Stimulated activated CD4-positive, alpha-beta T cell treated with anti-CD3 and anti-CD28 coated beads, Interleukin-1b, Interleukin-23, amount 100 ng/mL, for 4 hours (primary cell): ENCODE results near the gene MYL6.

ENCODE experiments used
- DNase-seq, 2 donors: peaks; one replicate each; pipeline ENCODE4 v3.0.0-alpha.2; 2020; ENCODE audit warnings: low read depth in 2 of 2

MYL6 gene

DNA sequence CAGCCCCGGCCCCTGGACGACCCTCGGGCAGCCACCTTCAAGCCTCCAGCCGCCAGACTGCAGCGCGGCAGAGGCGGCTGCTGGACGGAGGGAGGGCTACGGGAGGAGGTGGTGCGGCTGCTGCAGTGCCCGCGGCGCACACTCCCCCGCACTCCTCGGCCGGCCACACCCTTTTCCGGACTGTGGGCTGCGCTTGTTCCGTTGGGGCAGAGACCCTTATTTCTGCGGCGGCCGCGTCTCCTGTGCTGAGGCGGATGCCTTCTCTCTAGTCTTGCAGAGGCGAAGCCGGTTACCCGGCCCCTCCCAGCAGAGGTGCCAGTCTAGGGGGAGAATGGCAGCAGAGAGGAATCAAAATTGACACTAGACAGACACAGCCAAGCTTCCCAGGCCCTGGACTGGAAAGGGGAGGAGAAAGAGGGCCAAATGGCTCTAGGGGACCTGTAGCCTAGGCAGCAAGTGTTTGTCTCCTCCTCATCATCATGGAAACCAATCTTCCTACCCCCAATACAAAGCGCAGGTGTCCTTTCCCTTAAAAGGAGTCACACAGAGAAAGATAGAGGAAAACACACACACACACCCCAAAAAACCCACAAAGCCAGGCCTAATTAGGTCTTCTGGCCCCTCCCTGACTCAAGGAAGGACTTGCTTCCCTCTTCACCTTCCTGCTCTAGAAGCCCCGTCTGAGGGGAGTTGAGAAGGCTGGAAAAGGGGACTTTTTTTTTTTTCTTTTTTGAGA is 28.8 kb upstream of the MYL6 start:
- DNase-seq = peak in 1 of 2 donors; percentile 43

GRCh38 chr12:56129942-56130495 is 28.1 kb upstream of the MYL6 start:
- DNase-seq = no peak

DNA sequence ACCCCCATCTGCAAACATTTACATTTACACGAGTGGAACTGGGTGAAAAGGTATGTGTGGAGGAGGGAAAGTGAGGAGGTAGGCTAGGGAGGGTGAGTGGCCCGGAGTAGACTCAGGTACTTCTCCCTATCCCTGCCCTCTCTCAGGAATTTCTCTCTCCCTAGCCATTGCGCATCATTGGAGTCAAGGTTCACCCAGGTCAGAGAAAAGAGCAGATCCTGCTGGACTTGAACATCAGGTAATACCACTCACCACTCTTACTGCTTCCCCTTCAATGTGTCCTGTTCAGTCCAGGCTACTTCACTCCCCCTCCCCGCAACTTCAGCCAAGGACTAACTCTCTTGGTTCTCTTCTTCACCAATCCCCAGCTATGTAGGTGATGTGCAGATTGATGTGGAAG is 27.3 kb upstream of the MYL6 start:
- no peak for DNase-seq

DNA sequence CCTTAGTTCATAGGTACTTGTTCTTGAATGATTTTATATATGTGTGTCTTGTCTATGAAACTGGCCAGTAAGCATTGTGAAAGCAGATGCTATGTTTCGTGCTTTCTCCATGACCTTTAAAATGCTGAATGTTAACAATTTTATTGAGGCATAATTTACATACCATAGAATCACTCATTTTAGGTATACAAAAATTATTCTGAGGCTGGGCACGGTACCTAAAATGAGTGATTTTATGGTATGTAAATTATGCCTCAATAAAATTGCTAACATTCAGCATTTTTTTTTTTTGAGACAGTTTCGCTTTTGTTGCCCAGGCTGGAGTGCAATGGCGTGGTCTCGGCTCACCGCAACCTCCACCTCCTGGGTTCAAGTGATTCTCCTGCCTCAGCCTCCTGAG is 23.3 kb upstream of the MYL6 start:
- DNase-seq = no peak

GRCh38 chr12:56137853-56138571 is 20.1 kb upstream of the MYL6 start:
- DNase-seq = no peak

DNA sequence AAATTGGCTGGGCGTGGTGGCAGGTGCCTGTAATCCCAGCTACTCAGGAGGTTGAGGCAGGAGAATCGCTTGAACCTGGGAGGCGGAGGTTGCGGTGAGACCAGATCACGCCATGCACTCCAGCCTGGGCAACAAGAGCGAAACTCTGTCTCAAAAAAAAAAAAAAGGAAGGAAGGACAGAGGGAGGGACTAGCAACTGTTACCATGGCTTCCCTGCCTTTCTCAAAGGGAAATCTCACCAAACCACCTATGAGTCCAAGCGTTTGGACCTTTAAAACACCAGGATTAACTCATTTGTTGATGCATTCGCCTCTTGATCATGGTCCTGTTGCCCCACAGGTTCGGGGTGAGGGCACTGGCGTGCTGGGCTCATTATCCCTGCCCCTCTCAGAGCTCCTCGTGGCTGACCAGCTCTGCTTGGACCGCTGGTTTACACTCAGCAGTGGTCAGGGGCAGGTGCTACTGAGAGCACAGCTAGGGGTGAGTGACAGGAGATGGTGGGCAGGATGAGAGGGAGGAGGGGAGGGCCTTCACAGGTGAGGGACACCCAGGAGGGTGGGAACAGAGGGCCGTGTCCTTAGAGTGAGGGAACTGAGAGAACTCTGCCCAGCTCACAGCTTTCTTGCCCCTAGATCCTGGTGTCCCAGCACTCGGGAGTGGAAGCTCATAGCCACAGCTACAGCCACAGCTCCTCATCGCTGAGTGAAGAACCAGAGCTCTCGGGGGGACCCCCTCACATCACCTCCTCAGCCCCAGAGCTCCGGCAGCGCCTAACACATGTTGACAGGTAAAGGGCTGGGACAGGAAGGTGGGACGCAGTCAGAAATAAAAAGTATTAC is 16.0 kb upstream of the MYL6 start:
- no peak for DNase-seq

GRCh38 chr12:56143217-56143616 is 14.9 kb upstream of the MYL6 start:
- DNase-seq = no peak

DNA sequence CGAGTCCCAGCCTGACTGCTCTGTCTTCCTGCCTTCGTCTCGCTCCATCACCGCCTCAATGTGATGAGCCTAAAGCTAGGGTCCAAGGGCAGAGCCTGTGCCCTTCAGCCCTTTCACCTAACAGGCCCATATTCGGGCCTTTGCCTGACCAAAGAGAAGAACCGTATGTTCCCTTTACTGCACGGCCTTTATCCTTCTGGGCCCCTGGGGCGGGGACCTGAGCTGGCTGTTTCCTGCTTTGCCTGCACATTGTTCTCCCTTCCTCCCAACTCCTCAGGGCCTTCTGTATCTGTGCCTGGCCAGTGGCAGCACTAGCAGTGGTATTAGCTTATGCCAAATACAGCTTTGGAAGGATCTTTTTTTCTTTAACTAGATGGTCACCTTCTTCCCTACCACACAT is 14.3 kb upstream of the MYL6 start:
- DNase-seq = no peak

- DNase-seq = no peak
Measured at GRCh38 chr12:56145217-56145616, 12.9 kb upstream of the MYL6 start.

- DNase-seq = no peak
Measured at GRCh38 chr12:56146492-56147460, 11.4 kb upstream of the MYL6 start.

DNA sequence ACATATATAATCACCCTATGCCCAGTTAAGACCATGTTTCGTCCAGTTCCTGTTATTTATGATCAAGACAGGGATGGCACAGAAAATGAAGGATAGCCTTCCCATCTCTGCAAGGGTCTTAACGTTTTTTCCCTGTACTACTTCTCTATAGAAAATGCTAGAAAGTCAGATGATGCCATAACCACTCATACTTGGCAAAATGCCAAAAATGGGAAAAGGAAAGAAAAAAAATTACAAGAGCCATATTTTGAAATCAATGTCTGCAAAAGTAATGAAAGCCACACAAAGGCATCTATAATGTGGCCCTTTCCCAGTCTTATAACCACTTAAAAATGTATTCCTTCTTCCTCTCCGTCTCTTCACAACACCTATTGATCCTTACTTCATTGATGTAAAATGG is 7.6 kb upstream of the MYL6 start:
- no peak for DNase-seq

DNA sequence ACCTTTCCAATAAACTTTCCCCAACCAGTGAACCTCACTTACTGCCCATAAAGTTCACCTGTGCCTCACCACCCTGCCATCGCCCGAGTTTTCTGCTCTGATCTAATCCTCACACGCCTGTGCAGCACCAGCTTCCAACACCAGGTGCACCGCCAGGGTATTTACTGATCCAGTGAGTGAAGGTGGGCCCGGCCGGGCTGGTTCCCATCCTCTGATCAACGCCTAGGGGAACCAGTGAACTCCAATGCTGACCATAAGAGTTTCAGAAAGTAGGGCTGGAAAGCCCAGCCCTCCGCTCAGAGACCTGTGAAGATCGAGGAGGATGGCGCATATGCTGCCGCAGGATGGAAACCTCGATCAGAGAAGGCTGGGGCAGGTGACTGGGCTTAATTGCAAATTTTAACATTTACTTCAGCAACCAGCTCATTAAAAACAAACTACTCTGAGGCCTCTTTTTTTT is 6.5 kb upstream of the MYL6 start:
- DNase-seq = peak in 1 of 2 donors; percentile 52

GRCh38 chr12:56152132-56152755 is 5.9 kb upstream of the MYL6 start, which contains the start of gene MYL6B:
Gene MYL6B (plus strand): TSS chr12:56152587. CDS start chr12:56153919, 1,332 bp downstream.
- peak; percentile 86 to 92 for DNase-seq

- no peak for DNase-seq
Measured at GRCh38 chr12:56152756-56153677, 5.1 kb upstream of the MYL6 start.

DNA sequence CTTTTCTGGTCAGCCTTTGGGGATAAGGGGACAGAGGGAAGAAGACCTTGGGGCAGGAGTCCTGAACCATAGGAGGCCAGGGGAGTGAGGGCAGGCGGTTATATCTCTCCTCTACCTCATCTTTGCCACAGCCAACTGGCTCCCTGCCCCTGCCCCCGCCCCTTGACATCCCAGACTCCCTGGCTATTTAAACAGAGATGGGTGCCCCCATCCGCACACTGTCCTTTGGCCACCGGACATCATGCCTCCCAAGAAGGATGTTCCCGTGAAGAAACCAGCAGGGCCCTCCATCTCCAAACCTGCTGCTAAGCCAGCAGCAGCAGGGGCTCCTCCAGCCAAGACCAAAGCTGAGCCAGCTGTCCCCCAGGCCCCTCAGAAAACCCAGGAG is 4.5 kb upstream of the MYL6 start:
- no peak for DNase-seq

- DNase-seq = no peak
Measured at GRCh38 chr12:56154246-56154771, 3.9 kb upstream of the MYL6 start.

GRCh38 chr12:56154818-56155217 is 3.3 kb upstream of the MYL6 start:
- DNase-seq = no peak

GRCh38 chr12:56155256-56155845 is 2.8 kb upstream of the MYL6 start:
- no peak for DNase-seq
